GM21515 (cell line): ENCODE measurements around the gene NUP160.
"Not testable (repeated sequence)": the region's sequence is repeated elsewhere in the genome, so short reads cannot be mapped to it uniquely, and the experiment has no call there.

Experiments
- ATAC-seq: cut with Tn5 transposase; IDR thresholded peaks from one replicate; pipeline ENCODE4 v1.9.1; 2021; ENCODE audit not compliant: unreplicated experiment

NUP160 gene

DNA sequence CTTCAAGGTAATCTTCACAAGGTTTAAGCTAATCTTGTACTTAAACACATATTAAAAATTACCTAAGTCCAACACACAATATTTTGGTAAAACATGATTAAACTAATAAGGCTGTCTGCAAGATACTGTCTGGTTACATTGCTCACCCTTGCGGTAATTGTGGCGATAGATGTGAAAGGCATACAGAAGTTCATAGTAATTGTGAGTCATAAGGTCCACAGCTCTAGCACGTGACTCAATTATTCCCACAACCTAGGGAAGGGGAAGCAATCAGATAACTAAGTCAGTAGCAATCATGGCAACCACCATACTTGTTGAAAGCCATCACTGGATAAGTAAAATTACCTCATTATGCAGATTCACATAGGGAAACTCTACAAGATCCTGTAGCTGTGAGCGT lies 50.5 kb downstream of the NUP160 start:
- ATAC-seq: no peak

GRCh38 chr11:47791774-47792430 lies 56.2 kb downstream of the NUP160 start:
- ATAC-seq: no peak

- not testable (repeated sequence) for ATAC-seq
Measured at GRCh38 chr11:47790017-47790416, 58.1 kb downstream of the NUP160 start.

DNA sequence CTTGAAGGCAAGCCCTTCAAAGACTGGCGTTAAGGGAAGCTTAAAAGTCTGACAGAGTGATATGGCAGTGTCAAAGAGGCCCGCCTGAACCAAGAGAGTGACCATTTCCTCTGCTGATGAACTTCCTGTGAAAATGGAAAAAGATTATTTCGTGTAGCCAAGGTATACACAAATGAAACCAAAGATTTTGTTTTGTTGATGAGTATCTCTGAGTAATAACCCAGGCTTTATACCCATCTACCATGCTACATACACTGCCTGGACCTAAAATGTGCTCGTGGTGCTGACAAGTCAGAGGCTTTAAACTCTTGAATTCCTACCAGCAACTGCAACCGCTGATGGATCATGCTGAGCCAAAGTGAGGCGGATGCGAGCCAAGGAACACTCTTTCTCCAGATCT lies 60.0 kb downstream of the NUP160 start:
- ATAC-seq: no peak

GRCh38 chr11:47786373-47786772 lies 61.8 kb downstream of the NUP160 start:
- no peak for ATAC-seq

GRCh38 chr11:47784785-47785381 lies 63.3 kb downstream of the NUP160 start:
- ATAC-seq: no peak

- no peak for ATAC-seq
Measured at GRCh38 chr11:47783087-47783610, 65.0 kb downstream of the NUP160 start.

DNA sequence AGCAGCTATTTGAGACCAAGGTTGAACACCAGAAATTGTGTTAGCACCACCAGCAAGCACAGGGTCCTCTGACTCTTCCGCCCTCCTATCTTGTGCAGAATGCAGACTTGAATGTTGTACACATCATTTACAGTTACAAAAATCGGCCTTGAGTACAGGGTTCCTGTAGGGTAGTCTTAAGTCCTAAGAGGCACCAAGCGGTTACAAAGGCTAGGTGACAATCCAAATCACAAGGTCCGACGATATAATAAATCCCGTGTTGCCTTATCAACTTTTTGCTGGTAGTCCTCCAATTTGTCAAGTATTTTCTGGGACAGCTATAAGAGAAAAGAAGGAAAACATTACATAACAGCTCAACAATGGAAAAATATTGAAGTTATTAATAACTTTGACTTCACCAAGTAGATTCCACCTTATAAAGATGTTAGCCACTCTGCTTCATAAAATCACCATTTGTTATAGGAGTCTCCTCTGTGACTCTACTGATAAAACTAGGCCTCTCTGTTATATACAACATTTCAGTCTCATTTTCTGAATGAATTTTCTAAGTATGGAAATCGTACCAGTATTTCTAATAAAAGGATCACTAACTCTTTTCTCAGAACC lies 69.2 kb downstream of the NUP160 start:
- ATAC-seq: no peak

- no peak for ATAC-seq
Measured at GRCh38 chr11:47775240-47775869, 72.8 kb downstream of the NUP160 start.

GRCh38 chr11:47773882-47774281 lies 74.3 kb downstream of the NUP160 start:
- no peak for ATAC-seq

DNA sequence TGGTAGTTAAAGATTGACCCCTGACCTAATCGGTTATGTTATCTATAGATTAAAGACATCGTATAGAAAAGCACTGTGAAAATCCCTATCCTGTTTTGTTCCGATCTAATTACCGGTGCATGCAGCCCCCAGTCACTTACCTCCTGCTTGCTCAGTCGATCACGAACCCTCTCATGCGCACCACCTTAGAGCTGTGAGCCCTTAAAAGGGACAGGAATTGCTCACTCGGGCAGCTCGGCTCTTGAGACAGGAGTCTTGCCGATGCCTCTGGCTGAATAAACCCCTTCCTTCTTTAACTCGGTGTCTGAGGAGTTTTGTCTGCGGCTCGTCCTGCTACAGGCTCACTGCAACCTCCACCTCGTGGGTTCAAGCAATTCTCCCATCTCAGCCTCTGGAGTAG lies 78.6 kb downstream of the NUP160 start:
- ATAC-seq: not testable (repeated sequence)

DNA sequence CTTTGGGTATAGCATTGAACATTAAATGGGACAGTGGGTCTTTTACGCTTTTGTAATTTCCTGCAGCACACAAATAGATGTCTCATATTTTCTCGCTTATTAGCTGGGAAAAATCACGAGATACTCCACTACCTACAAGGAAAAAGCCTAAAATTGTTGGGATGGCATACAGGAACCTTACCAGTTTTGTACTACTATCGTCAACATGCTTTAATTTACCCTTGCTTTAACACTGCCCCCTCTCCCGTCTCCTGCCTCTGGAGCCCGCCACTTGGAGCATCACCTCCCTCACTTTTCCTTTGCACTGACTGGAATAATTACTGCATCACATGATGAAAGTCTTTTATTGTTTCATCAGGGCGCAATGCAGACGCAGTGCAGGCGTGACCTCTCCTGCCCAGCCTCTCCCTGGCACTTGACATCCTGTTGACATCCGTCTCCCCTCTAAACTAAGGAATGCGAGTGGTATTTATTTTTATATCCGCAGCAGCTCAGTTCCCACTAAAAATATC lies 80.0 kb downstream of the NUP160 start:
- ATAC-seq: no peak

- ATAC-seq: peak; percentile 33
Measured at GRCh38 chr11:47766509-47767227, 81.5 kb downstream of the NUP160 start.

GRCh38 chr11:47765086-47765485 lies 83.1 kb downstream of the NUP160 start:
- ATAC-seq: no peak

- not testable (repeated sequence) for ATAC-seq
Measured at GRCh38 chr11:47759291-47759690, 88.9 kb downstream of the NUP160 start.

DNA sequence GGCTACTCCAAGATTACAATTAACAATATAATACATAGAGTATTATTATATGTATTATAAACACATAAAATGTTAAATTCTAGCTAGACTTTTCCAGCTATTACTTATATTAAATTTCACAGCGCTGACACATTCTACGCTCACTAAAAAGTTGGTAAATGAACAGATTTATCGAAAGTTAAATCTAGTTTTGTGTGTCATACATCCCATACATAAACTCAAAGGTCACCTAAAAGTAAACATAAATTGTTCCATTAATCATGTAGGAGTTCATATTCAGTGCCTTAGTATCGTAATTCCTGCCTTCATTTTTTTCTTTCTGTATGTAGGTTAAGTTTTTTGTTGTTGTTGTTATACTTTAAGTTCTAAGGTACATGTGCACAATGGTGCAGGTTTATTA lies 91.9 kb downstream of the NUP160 start:
- no peak for ATAC-seq

DNA sequence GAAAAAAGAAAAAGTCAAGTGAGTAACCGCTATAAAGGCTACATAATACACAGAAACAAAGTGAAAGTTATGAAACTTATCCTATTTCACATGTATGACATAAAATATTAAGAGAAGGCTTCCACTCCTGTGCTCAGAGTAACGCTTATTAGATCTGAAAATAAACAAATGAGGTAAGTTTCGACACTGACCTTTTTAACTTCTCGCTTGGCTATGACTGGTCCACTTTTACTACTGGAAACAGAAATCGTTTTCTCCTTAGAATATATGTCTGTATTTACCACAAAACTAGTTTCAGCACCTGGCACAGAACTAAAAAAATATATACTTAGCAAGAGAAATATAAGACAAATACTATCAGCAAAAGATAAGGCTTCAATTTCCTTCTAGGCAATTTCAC lies 97.4 kb downstream of the NUP160 start:
- ATAC-seq: no peak

GRCh38 chr11:47742494-47742893 lies 105.7 kb downstream of the NUP160 start:
- not testable (repeated sequence) for ATAC-seq

DNA sequence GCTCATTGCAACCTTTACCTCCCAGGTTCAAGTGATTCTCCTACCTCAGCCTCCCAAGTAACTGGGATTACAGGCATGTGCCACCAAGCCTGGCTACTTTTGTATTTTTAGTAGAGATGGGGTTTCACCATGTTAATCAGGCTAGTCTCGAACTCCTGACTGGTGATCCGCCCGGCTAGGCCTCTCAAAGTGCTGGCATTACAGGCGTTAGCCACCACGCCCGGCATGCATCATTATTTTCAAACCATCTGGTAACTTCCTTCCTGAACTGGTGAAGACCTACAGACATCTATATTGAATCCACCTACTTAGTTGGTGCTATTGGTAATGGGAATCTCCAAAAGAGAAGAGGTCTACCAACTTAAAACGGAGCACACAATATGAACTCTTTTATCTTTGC lies 110.3 kb downstream of the NUP160 start:
- ATAC-seq: not testable (repeated sequence)

DNA sequence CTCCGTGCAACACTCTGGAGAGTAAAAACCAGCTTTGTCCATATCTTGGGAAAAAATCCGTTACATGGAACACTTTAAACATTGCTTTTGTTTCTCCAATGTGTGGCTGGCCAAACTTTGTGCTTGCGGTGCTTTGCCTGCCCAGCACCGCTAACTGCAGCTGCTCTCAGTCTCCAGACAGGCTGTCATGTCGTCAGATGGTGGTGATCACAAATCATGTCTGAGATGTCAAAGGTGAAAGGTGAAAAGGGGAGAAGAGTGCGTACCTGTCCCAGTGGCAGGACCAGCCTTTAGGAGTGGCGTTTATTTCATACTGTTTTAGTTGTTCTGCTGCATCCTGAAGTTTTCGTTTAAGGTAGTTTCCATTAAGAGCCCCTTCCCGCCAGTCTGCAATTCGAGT lies 115.9 kb downstream of the NUP160 start:
- ATAC-seq: no peak

DNA sequence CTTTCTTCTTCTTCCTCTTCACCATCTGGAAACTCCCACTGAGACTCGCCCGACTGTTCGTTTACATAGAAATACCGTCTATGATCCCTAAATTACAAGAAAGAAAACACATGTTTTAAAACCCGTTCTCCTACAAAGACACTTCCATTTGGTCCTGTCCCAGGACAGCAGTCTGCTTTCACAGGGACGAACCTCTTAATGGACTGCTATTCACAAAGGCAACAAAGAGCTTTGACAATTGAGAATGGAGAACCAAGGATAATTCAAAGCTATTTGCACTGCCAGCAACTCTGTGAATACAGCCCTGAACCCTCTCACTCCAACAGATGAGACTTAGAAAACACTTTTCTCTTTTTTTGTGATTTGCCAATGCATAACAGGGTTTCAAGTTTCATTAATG lies 116.7 kb downstream of the NUP160 start:
- ATAC-seq: no peak
